Colonic mucosa (tissue), 4 donors: ENCODE results near the gene RMDN3. TPM values are rescaled to one million over a fixed set of nuclear protein-coding genes. Genes with fewer than 3 reads are reported as not detected.

Experiments used
- DNase-seq: peaks from one replicate; pipeline ENCODE4 v3.0.0-alpha.2; 2020
- H3K27ac ChIP-seq: fragments of 200-600 bp; one replicate; pipeline ENCODE4 v1.8.0; 2021
- H3K27me3 ChIP-seq: fragments of 200-600 bp; one replicate; pipeline ENCODE4 v1.8.0; 2021
- H3K36me3 ChIP-seq: fragments of 200-600 bp; one replicate; pipeline ENCODE4 v1.8.0; 2021
- H3K4me1 ChIP-seq: fragments of 200-600 bp; one replicate; pipeline ENCODE4 v1.8.0; 2021; ENCODE audit warnings: mild to moderate bottlenecking
- H3K4me3 ChIP-seq: fragments of 200-600 bp; one replicate; pipeline ENCODE4 v1.8.0; 2021
- H3K9ac ChIP-seq, 2 donors: one replicate each; pipeline ENCODE4 v1.7.0; 2013; ENCODE audit warnings: control low read depth in 2 of 2, low read depth in 2 of 2, low read length in 2 of 2
- H3K9me3 ChIP-seq: fragments of 200-600 bp; one replicate; pipeline ENCODE4 v1.8.0; 2021
- intact Hi-C: fragments of 100-400 bp; cut with DNase I; formaldehyde crosslinking; loops from one replicate; pipeline ENCODE4 v1.14.1; 2022
- total RNA-seq, 2 donors: library from RNA; stranded (reverse); fragmentation: NEBNext Ultra II Directional in 1 of 2; extraction: Animal tissue kit (Norgen Biotek cat#: 25700) in 1 of 2; gene quantifications; one replicate each; pipeline ENCODE4 v1.2.1, GENCODE V29; 2021
- TF ChIP-seq, protein P1 (sequence below): fragments of 200-600 bp; IDR thresholded peaks from one replicate; pipeline ENCODE4 v1.8.0; 2022; ENCODE audit warnings: antibody characterized with exemption, mild to moderate bottlenecking
- donor health status: healthy.
- donor health status: DM: no; HTN: no; CAD: no.
- donor health status: DM: no; HTN: no; CAD: no.

The RMDN3 gene
- total RNA-seq, 2 donors from 2014 or later = 31.1 to 49.1 TPM

DNA sequence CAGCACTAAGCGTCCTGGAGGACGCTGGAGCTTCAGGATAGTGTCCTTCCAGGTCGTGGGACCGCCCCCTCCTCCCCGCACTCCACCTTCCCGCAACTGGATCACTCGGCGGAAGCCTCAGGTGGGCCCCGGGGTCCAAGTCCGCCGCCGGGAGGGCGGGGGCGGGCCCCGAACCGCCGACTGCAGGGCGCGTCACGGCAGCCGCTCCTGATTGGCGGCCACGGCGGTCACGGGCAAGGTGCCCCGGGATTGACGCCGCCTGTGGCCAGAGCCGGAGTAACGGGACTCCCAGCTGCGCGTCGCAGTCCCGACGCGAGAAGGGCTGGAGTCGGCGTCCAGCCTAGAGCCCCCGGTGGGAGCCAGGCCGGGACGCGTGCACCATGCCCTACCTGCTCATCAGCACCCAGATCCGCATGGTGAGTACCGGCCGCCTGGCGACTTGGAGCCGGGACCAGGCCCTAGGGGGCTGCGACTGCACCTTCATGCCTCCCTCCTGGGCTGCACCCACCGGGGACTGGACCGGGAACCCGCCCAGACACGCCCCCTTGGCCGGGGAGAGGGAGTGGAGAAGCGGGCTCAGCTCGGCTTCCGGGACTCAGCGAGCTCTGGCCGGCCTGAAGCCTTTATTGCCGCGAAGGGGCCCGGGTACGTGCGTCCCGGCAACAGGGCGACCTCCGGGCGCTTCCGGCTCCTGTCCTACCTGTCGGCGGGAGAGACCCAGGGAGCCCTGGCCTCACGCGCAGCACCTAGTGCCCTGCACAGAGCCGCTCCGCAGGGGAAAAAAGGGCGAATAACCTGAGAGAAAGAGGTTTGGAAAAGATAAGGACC is 9.0 kb upstream of the RMDN3 start, which contains the start of gene GCHFR:
TSS of gene GCHFR (plus strand) at position 268 of the 828 bp plus-strand sequence. CDS start at position 381, 113 bp downstream.
- peaks cover 18% of the 10 kb centered on the region for H3K4me1 ChIP-seq
- no peaks in the 10 kb centered on the region for H3K27me3 ChIP-seq
- DNase-seq = peak; percentile 88
- peak within 1 kb of the TSS; percentile 76 to 94 for H3K9ac ChIP-seq
- intact Hi-C loops = no loop called here
- H3K36me3 ChIP-seq = no peaks in the 10 kb centered on the region
- H3K4me3 ChIP-seq = peak within 1 kb of the TSS; percentile 59
- H3K9me3 ChIP-seq = no peaks in the 10 kb centered on the region
- peak within 1 kb of the TSS; percentile 88 for H3K27ac ChIP-seq
- TF ChIP-seq, protein P1, sequence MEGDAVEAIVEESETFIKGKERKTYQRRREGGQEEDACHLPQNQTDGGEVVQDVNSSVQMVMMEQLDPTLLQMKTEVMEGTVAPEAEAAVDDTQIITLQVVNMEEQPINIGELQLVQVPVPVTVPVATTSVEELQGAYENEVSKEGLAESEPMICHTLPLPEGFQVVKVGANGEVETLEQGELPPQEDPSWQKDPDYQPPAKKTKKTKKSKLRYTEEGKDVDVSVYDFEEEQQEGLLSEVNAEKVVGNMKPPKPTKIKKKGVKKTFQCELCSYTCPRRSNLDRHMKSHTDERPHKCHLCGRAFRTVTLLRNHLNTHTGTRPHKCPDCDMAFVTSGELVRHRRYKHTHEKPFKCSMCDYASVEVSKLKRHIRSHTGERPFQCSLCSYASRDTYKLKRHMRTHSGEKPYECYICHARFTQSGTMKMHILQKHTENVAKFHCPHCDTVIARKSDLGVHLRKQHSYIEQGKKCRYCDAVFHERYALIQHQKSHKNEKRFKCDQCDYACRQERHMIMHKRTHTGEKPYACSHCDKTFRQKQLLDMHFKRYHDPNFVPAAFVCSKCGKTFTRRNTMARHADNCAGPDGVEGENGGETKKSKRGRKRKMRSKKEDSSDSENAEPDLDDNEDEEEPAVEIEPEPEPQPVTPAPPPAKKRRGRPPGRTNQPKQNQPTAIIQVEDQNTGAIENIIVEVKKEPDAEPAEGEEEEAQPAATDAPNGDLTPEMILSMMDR = peak; percentile 40

GRCh38 chr15:40762919-40763800 is 8.1 kb upstream of the RMDN3 start:
- peak overlapping the region; percentile 76 to 81 for H3K9ac ChIP-seq
- intact Hi-C loops = no loop called here
- H3K27ac ChIP-seq = peak overlapping the region; percentile 88
- DNase-seq = peak; percentile 90
- H3K27me3 ChIP-seq = no peaks in the 10 kb centered on the region
- peak overlapping the region; percentile 59 for H3K4me3 ChIP-seq
- H3K36me3 ChIP-seq = no peaks in the 10 kb centered on the region
- H3K4me1 ChIP-seq = peaks cover 14% of the 10 kb centered on the region
- TF ChIP-seq, protein P1 = no peak
- H3K9me3 ChIP-seq = no peaks in the 10 kb centered on the region

DNA sequence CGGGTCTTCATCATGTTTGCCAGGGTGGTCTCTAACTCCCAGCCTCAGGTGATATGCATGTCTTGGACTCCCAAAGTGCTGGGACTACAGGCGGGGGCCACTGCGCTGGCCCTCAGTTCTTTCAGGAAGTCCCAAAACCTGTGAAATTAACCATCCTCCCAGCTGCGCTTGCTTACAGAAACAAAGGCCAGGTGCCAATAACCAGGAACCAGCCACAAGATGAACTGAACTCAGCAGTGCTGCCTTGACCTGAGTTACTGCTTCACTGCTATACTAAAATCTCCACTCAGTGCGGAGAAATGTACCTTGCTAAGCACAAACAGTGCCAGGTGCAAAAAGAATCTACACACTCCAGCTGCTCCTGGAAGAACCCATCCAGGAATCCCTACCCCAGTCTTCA is 4.9 kb upstream of the RMDN3 start:
- no peak overlapping the region for H3K4me3 ChIP-seq
- DNase-seq = no peak
- H3K27me3 ChIP-seq = no peaks in the 10 kb centered on the region
- TF ChIP-seq, protein P1 = no peak
- intact Hi-C loops = no loop called here
- no peaks in the 10 kb centered on the region for H3K9me3 ChIP-seq
- H3K9ac ChIP-seq = no peak overlapping the region
- H3K27ac ChIP-seq = no peak overlapping the region
- peaks cover 3% of the 10 kb centered on the region for H3K4me1 ChIP-seq
- H3K36me3 ChIP-seq = no peaks in the 10 kb centered on the region

GRCh38 chr15:40756938-40757337 is 1.9 kb upstream of the RMDN3 start:
- intact Hi-C loops = no loop called here
- no peak overlapping the region for H3K9ac ChIP-seq
- no peak for DNase-seq

GRCh38 chr15:40755812-40756208 is 756 bp upstream of the RMDN3 start:
- TF ChIP-seq, protein P1 = no peak
- Histone ChIP-seq H3K36me3 (peaks cover 7% of the 10 kb centered on the region), H3K27me3 (no peaks in the 10 kb centered on the region), H3K4me3 (peak overlapping the region; percentile 97), H3K4me1 (no peaks in the 10 kb centered on the region), H3K27ac (peak overlapping the region; percentile 80), H3K9ac (peak overlapping the region in 1 of 2 donors; percentile 75), H3K9me3 (no peaks in the 10 kb centered on the region)
- intact Hi-C loops = no loop called here
- no peak for DNase-seq

More at GRCh38 chr15:40756938-40757337, 1.9 kb upstream of the RMDN3 start:
- Histone ChIP-seq H3K27me3 (no peaks in the 10 kb centered on the region), H3K4me3 (no peak overlapping the region), H3K36me3 (peaks cover 1% of the 10 kb centered on the region), H3K9me3 (no peaks in the 10 kb centered on the region), H3K4me1 (no peaks in the 10 kb centered on the region), H3K27ac (no peak overlapping the region)
- TF ChIP-seq, protein P1 = no peak
